ENCODE results near the gene FHIT.

The FHIT gene

GRCh38 chr3:59878038-59878427, 1373.2 kb downstream of the FHIT start:
- DNase-seq = no peak
- no peaks in the 10 kb centered on the region for H3K9me3 ChIP-seq
- H3K4me3 ChIP-seq = no peak overlapping the region
- no peak overlapping the region for H3K27ac ChIP-seq
- no peaks in the 10 kb centered on the region for H3K27me3 ChIP-seq
- H3K36me3 ChIP-seq = no peaks in the 10 kb centered on the region
- TF ChIP-seq CTCF (IDR thresholded peaks at IDR 0.05) = no peak
- peaks cover 0 to 13% (median 0%) of the 10 kb centered on the region in 4 donors for H3K4me1 ChIP-seq
- intact Hi-C loops (cut with DNase I; ENCODE audit: low total_unique reads) = no loop called here

- peaks cover 0 to 13% (median 0%) of the 10 kb centered on the region in 4 donors for H3K4me1 ChIP-seq
- no peaks in the 10 kb centered on the region for H3K9me3 ChIP-seq
- no peaks in the 10 kb centered on the region for H3K36me3 ChIP-seq
- DNase-seq = no peak
- no peak overlapping the region for H3K4me3 ChIP-seq
- no peaks in the 10 kb centered on the region for H3K27me3 ChIP-seq
- H3K27ac ChIP-seq = no peak overlapping the region
- TF ChIP-seq CTCF (IDR thresholded peaks at IDR 0.05) = no peak
- intact Hi-C loops (cut with DNase I; ENCODE audit: low total_unique reads) = no loop called here
Measured at GRCh38 chr3:59877263-59878037, 1373.8 kb downstream of the FHIT start.

GRCh38 chr3:59876533-59877062, 1374.7 kb downstream of the FHIT start:
- H3K27me3 ChIP-seq = no peaks in the 10 kb centered on the region
- no peak for DNase-seq
- H3K4me3 ChIP-seq = no peak overlapping the region
- intact Hi-C loops (cut with DNase I; ENCODE audit: low total_unique reads) = no loop called here
- no peak overlapping the region for H3K27ac ChIP-seq
- peaks cover 0 to 13% (median 0%) of the 10 kb centered on the region in 4 donors for H3K4me1 ChIP-seq
- H3K9me3 ChIP-seq = no peaks in the 10 kb centered on the region
- TF ChIP-seq CTCF (IDR thresholded peaks at IDR 0.05) = no peak
- H3K36me3 ChIP-seq = no peaks in the 10 kb centered on the region

- H3K4me1 ChIP-seq = peaks cover 0 to 8% (median 0%) of the 10 kb centered on the region in 4 donors
- H3K27me3 ChIP-seq = no peaks in the 10 kb centered on the region
- no peak overlapping the region for H3K4me3 ChIP-seq
- no peak for DNase-seq
- no peak overlapping the region for H3K27ac ChIP-seq
- TF ChIP-seq CTCF (IDR thresholded peaks at IDR 0.05) = no peak
- H3K9me3 ChIP-seq = no peaks in the 10 kb centered on the region
- intact Hi-C loops (cut with DNase I; ENCODE audit: low total_unique reads) = no loop called here
- H3K36me3 ChIP-seq = no peaks in the 10 kb centered on the region
Measured at GRCh38 chr3:59873576-59874230, 1377.5 kb downstream of the FHIT start.

GRCh38 chr3:59872128-59872527, 1379.1 kb downstream of the FHIT start:
- H3K4me3 ChIP-seq = no peak overlapping the region
- H3K9me3 ChIP-seq = no peaks in the 10 kb centered on the region
- no peak overlapping the region for H3K27ac ChIP-seq
- no peak for TF ChIP-seq CTCF (IDR thresholded peaks at IDR 0.05)
- H3K4me1 ChIP-seq = no peaks in the 10 kb centered on the region
- intact Hi-C loops (cut with DNase I; ENCODE audit: low total_unique reads) = no loop called here
- DNase-seq = no peak
- H3K27me3 ChIP-seq = no peaks in the 10 kb centered on the region
- no peaks in the 10 kb centered on the region for H3K36me3 ChIP-seq

Data from tibial artery (tissue), 4 donors.